OCI-LY7 (cell line): ENCODE data around the gene MMP26. TPM values are rescaled to one million over a fixed set of nuclear protein-coding genes. Genes with fewer than 3 reads are reported as not detected.

ENCODE experiments used
- BruUV-seq: library from RNA; stranded (reverse); fragments of 400-500 nt; replicated peaks from 2 replicates; lab custom pipeline; 2021; lab: Mats Ljungman, UMichigan
- CTCF ChIA-PET: fragments of 300-600 bp; sonication (Branson Sonifier 250); formaldehyde crosslinking; loops from one replicate; lab custom pipeline; 2022; ENCODE audit warnings: antibody characterized with exemption; ENCODE audit not compliant: unreplicated experiment; lab: Charles Lee
- POLR2A ChIA-PET: fragments of 300-600 bp; sonication (Branson Sonifier 250); formaldehyde crosslinking; loops from one replicate; lab custom pipeline; 2022; ENCODE audit warnings: antibody characterized with exemption; lab: Charles Lee
- DNase-seq: peaks from one replicate; pipeline ENCODE4 v3.0.0-alpha.2; 2015; ENCODE audit warnings: low spot score
- H2AFZ ChIP-seq: fragments of 200-600 bp; sonication (generic), shearing (Covaris generic); 2 replicates; pipeline ENCODE4 v1.6.1; 2014; ENCODE audit warnings: mild to moderate bottlenecking, antibody characterized with exemption, low read length, moderate library complexity
- H3K27ac ChIP-seq: fragments of 200-600 bp; sonication (generic); 2 replicates; pipeline ENCODE4 v1.5.1; 2014; ENCODE audit warnings: mixed run types, low read depth, mild to moderate bottlenecking, moderate library complexity, low read length, inconsistent platforms; ENCODE audit not compliant: poor library complexity, severe bottlenecking
- H3K36me3 ChIP-seq: fragments of 200-600 bp; sonication (generic); 2 replicates; pipeline ENCODE4 v1.6.1; 2014; ENCODE audit warnings: mild to moderate bottlenecking, antibody characterized with exemption, low read length, moderate library complexity, mixed read lengths; ENCODE audit not compliant: insufficient read depth
- H3K4me1 ChIP-seq: fragments of 200-600 bp; sonication (generic); 2 replicates; pipeline ENCODE4 v1.5.1; 2014; ENCODE audit warnings: mild to moderate bottlenecking, low read length; ENCODE audit not compliant: insufficient read depth, poor library complexity, severe bottlenecking
- H3K4me2 ChIP-seq: fragments of 200-600 bp; sonication (generic); 2 replicates; pipeline ENCODE4 v1.6.1; 2014; ENCODE audit warnings: mild to moderate bottlenecking, low read length
- H3K4me3 ChIP-seq: fragments of 200-600 bp; sonication (generic); 2 replicates; pipeline ENCODE4 v1.5.1; 2014; ENCODE audit warnings: mild to moderate bottlenecking, low read depth, low read length; ENCODE audit not compliant: poor library complexity, severe bottlenecking
- H3K79me2 ChIP-seq: fragments of 200-600 bp; sonication (generic); 2 replicates; pipeline ENCODE4 v1.6.1; 2016; ENCODE audit warnings: low read depth, mild to moderate bottlenecking, low read length, moderate library complexity, mixed read lengths; ENCODE audit not compliant: insufficient read depth
- H3K9me2 ChIP-seq: fragments of 200-600 bp; sonication (generic); 2 replicates; pipeline ENCODE4 v1.6.1; 2016; ENCODE audit warnings: mild to moderate bottlenecking, low read length, mixed read lengths; ENCODE audit not compliant: insufficient read depth
- H3K9me3 ChIP-seq: fragments of 200-600 bp; sonication (generic); 2 replicates; pipeline ENCODE4 v1.6.1; 2014; ENCODE audit warnings: mild to moderate bottlenecking, mixed run types, low read length, mixed read lengths
- H4K20me1 ChIP-seq: fragments of 200-600 bp; sonication (generic); 2 replicates; pipeline ENCODE4 v1.6.1; 2014; ENCODE audit warnings: mild to moderate bottlenecking, antibody characterized with exemption, low read length, moderate library complexity, mixed read lengths; ENCODE audit not compliant: insufficient read depth
- EZH2phosphoT487 ChIP-seq: fragments of 200-600 bp; sonication (generic); IDR thresholded peaks from 2 replicates; pipeline ENCODE4 v1.6.1; 2018; ENCODE audit warnings: low read depth, borderline replicate concordance, mild to moderate bottlenecking, mixed run types, antibody characterized with exemption, low read length, moderate library complexity, mixed read lengths
- intact Hi-C: fragments of 100-400 bp; cut with micrococcal nuclease; formaldehyde crosslinking; loops from one replicate; pipeline ENCODE4 v1.10.0; 2022; ENCODE audit not compliant: unreplicated experiment
- total RNA-seq, 2 experiments: library from RNA; depleted of rRNA in 1 of 2; stranded (reverse); fragments of >200 nt in 1 of 2; shearing (Covaris generic) in 1 of 2; gene quantifications; 2 replicates each; pipeline ENCODE4 v1.2.3, GENCODE V29; 2014 to 2022
- TF ChIP-seq, protein P1 (sequence below): fragments of 200-600 bp; sonication (generic); conservative IDR thresholded peaks from 2 replicates; pipeline ENCODE4 v1.5.1; 2014; ENCODE audit warnings: mild to moderate bottlenecking, antibody characterized with exemption, low read length, moderate library complexity, mixed read lengths

MMP26 gene
- total RNA-seq, 2 experiments from 2014 or later = not detected

DNA sequence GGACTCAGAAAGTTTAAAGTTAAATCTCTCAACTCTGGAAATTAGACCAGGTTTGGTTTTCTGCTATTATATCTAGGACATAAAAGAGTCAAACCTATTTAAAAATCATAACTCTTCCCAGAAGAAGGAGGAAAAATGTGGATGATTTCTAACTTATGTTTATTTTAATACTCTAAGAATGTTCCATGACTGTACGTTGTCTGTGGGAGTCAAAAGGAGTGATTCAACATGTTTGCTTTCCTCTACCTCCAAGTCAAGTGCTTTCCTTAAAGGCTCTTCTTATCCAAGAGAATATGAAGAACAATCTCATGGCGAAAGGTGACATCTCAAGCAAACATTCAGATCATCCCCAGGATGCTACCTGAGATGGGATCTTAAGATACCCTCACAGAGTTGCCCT is 39.2 kb upstream of the MMP26 start:
- DNase-seq = no peak
- no peak overlapping the region for H2AFZ ChIP-seq
- TF ChIP-seq EZH2phosphoT487 = no peak
- TF ChIP-seq, protein P1, sequence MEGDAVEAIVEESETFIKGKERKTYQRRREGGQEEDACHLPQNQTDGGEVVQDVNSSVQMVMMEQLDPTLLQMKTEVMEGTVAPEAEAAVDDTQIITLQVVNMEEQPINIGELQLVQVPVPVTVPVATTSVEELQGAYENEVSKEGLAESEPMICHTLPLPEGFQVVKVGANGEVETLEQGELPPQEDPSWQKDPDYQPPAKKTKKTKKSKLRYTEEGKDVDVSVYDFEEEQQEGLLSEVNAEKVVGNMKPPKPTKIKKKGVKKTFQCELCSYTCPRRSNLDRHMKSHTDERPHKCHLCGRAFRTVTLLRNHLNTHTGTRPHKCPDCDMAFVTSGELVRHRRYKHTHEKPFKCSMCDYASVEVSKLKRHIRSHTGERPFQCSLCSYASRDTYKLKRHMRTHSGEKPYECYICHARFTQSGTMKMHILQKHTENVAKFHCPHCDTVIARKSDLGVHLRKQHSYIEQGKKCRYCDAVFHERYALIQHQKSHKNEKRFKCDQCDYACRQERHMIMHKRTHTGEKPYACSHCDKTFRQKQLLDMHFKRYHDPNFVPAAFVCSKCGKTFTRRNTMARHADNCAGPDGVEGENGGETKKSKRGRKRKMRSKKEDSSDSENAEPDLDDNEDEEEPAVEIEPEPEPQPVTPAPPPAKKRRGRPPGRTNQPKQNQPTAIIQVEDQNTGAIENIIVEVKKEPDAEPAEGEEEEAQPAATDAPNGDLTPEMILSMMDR = no peak
- no peak overlapping the region for H3K27ac ChIP-seq
- BruUV-seq = no TSS peak
- CTCF ChIA-PET = no interaction called here
- POLR2A ChIA-PET = interaction anchor here (0.6 kb wide), 1 partner anchor 573 kb away, joined by 5 read pairs; no protein-coding TSS in a partner anchor
- no peaks in the 10 kb centered on the region for H4K20me1 ChIP-seq
- no peaks in the 10 kb centered on the region for H3K4me1 ChIP-seq
- no peaks in the 10 kb centered on the region for H3K9me2 ChIP-seq
- H3K36me3 ChIP-seq = no peaks in the 10 kb centered on the region
- no peaks in the 10 kb centered on the region for H3K79me2 ChIP-seq
- intact Hi-C loops = no loop called here
- no peaks in the 10 kb centered on the region for H3K9me3 ChIP-seq
- H3K4me2 ChIP-seq = no peak overlapping the region
- H3K4me3 ChIP-seq = no peak overlapping the region

DNA sequence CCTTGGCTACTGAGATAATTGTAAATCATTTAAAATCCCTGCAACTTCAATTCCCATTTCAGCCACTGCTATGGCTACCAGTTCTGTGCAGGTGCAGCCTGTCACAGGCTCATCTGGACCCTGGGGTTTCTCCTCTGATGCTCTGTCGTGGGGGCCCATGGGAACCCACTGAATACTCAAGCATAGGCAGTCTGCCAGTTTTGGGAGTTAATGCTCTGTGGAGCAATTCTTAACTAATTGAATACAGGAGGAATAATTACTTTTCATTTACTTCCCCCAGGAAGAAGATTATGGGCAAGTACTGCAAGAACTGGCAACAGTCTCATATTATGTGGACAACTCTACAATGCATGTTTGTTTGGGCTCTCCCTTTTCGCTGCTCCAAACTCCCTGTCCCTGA is 32.8 kb upstream of the MMP26 start:
- Histone ChIP-seq H3K4me1 (no peaks in the 10 kb centered on the region), H4K20me1 (no peaks in the 10 kb centered on the region), H3K9me3 (no peaks in the 10 kb centered on the region), H3K79me2 (no peaks in the 10 kb centered on the region), H3K4me3 (no peak overlapping the region), H2AFZ (no peak overlapping the region), H3K36me3 (no peaks in the 10 kb centered on the region), H3K27ac (no peak overlapping the region), H3K4me2 (no peak overlapping the region), H3K9me2 (no peaks in the 10 kb centered on the region)
- POLR2A ChIA-PET = no interaction called here
- intact Hi-C loops = no loop called here
- no peak for DNase-seq
- BruUV-seq = no TSS peak
- CTCF ChIA-PET = no interaction called here
- no peak for TF ChIP-seq EZH2phosphoT487
- TF ChIP-seq, protein P1 = no peak

DNA sequence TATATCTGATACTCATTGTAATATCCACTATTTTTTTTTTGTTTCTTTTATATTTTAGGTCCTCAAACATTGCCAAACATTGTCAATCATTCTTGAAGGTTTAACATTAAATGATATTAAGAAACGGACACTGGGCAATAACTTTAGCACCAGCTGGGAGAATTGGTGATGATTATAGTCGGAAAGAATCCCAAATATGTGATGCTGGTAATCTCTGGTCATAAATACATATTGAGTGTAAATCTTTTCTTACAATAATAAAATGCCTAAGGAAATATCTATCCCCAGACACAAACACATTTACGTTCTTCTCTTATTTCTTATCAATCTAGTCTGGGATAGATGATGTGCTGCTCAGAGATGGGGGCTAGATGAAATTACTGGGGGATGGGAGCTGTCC is 32.1 kb upstream of the MMP26 start:
- no peak overlapping the region for H2AFZ ChIP-seq
- POLR2A ChIA-PET = no interaction called here
- BruUV-seq = no TSS peak
- no peak overlapping the region for H3K4me2 ChIP-seq
- no peak overlapping the region for H3K4me3 ChIP-seq
- no peak for DNase-seq
- H3K27ac ChIP-seq = no peak overlapping the region
- intact Hi-C loops = no loop called here
- no peaks in the 10 kb centered on the region for H3K79me2 ChIP-seq
- H3K9me3 ChIP-seq = no peaks in the 10 kb centered on the region
- CTCF ChIA-PET = no interaction called here
- no peaks in the 10 kb centered on the region for H3K4me1 ChIP-seq
- H3K9me2 ChIP-seq = no peaks in the 10 kb centered on the region
- TF ChIP-seq, protein P1 = no peak
- TF ChIP-seq EZH2phosphoT487 = no peak
- H4K20me1 ChIP-seq = no peaks in the 10 kb centered on the region
- no peaks in the 10 kb centered on the region for H3K36me3 ChIP-seq
